Stimulated activated CD8-positive, alpha-beta memory T cell treated with anti-CD3 and anti-CD28 coated beads, Interleukin-4, amount 100 ng/mL, for 4 hours (primary cell): ENCODE results near the gene ORM1.
"Not testable (repeated sequence)": the region's sequence is repeated elsewhere in the genome, so short reads cannot be mapped to it uniquely, and the experiment has no call there.

Experiments
- DNase-seq, 2 donors: peaks; one replicate each; pipeline ENCODE4 v3.0.0-alpha.2; 2020; ENCODE audit warnings: low read depth in 2 of 2, low spot score in 1 of 2

ORM1 gene

GRCh38 chr9:114322831-114323531 lies at the start of gene ORM1:
ORM1 (plus strand) TSS chr9:114323098; CDS start chr9:114323134, 36 bp downstream.
- not testable (repeated sequence) for DNase-seq

GRCh38 chr9:114273461-114273881 lies 49.4 kb upstream of the ORM1 start:
- no peak for DNase-seq

GRCh38 chr9:114274217-114274616 lies 48.7 kb upstream of the ORM1 start:
- no peak for DNase-seq

GRCh38 chr9:114275246-114276004 lies 47.5 kb upstream of the ORM1 start:
- DNase-seq, result no peak

GRCh38 chr9:114276908-114277821 lies 45.7 kb upstream of the ORM1 start:
- no peak for DNase-seq

GRCh38 chr9:114278356-114278755 lies 44.5 kb upstream of the ORM1 start:
- DNase-seq, result no peak

GRCh38 chr9:114278881-114279570 lies 43.9 kb upstream of the ORM1 start:
- DNase-seq, result no peak

- DNase-seq, result no peak
Observed at GRCh38 chr9:114279693-114280092, 43.2 kb upstream of the ORM1 start.

- no peak for DNase-seq
Observed at GRCh38 chr9:114280636-114281472, 42.0 kb upstream of the ORM1 start.

GRCh38 chr9:114281473-114282103 lies 41.3 kb upstream of the ORM1 start:
- no peak for DNase-seq

- DNase-seq, result no peak
Observed at GRCh38 chr9:114282104-114282485, 40.8 kb upstream of the ORM1 start.

GRCh38 chr9:114282507-114282906 lies 40.4 kb upstream of the ORM1 start:
- DNase-seq, result no peak

GRCh38 chr9:114282926-114283325 lies 40.0 kb upstream of the ORM1 start:
- DNase-seq, result no peak

GRCh38 chr9:114283551-114284111 lies 39.3 kb upstream of the ORM1 start:
- DNase-seq, result no peak

GRCh38 chr9:114284316-114285060 lies 38.4 kb upstream of the ORM1 start:
- no peak for DNase-seq

- DNase-seq, result no peak
Observed at GRCh38 chr9:114285166-114285867, 37.6 kb upstream of the ORM1 start.

- DNase-seq, result no peak
Observed at GRCh38 chr9:114286146-114286679, 36.7 kb upstream of the ORM1 start.
